HG03196 (cell line): ENCODE measurements around the gene GGT5.
"Not testable (repeated sequence)": the region's sequence is repeated elsewhere in the genome, so short reads cannot be mapped to it uniquely, and the experiment has no call there.

Experiments used
- ATAC-seq: cut with Tn5 transposase; IDR thresholded peaks from one replicate; pipeline ENCODE4 v1.9.1; 2021; ENCODE audit not compliant: unreplicated experiment

The GGT5 gene

GRCh38 chr22:24264329-24264896 is 19.5 kb upstream of the GGT5 start:
- ATAC-seq: not testable (repeated sequence)

GRCh38 chr22:24263479-24263878 is 18.6 kb upstream of the GGT5 start:
- not testable (repeated sequence) for ATAC-seq

GRCh38 chr22:24262185-24262749 is 17.4 kb upstream of the GGT5 start:
- ATAC-seq: not testable (repeated sequence)

GRCh38 chr22:24259459-24259858 is 14.6 kb upstream of the GGT5 start:
- ATAC-seq: not testable (repeated sequence)

GRCh38 chr22:24256736-24257135 is 11.9 kb upstream of the GGT5 start:
- not testable (repeated sequence) for ATAC-seq

GRCh38 chr22:24256136-24256535 is 11.3 kb upstream of the GGT5 start:
- ATAC-seq: not testable (repeated sequence)

- ATAC-seq: not testable (repeated sequence)
Observed at GRCh38 chr22:24253126-24253525, 8.2 kb upstream of the GGT5 start.

GRCh38 chr22:24251286-24251685 is 6.4 kb upstream of the GGT5 start:
- ATAC-seq: not testable (repeated sequence)

GRCh38 chr22:24249413-24249812 is 4.5 kb upstream of the GGT5 start:
- not testable (repeated sequence) for ATAC-seq

- ATAC-seq: not testable (repeated sequence)
Observed at GRCh38 chr22:24248611-24249010, 3.7 kb upstream of the GGT5 start.

- ATAC-seq: no peak
Observed at GRCh38 chr22:24247564-24248344, 2.9 kb upstream of the GGT5 start.

GRCh38 chr22:24247011-24247507 is 2.2 kb upstream of the GGT5 start:
- no peak for ATAC-seq

- ATAC-seq: not testable (repeated sequence)
Observed at GRCh38 chr22:24245584-24246561, 991 bp upstream of the GGT5 start.

GRCh38 chr22:24244144-24244787 is 616 bp downstream of the GGT5 start:
- no peak for ATAC-seq

GRCh38 chr22:24243417-24243816 is 1.5 kb downstream of the GGT5 start:
- not testable (repeated sequence) for ATAC-seq

GRCh38 chr22:24240985-24241692 is 3.7 kb downstream of the GGT5 start:
- not testable (repeated sequence) for ATAC-seq

GRCh38 chr22:24240381-24240780 is 4.5 kb downstream of the GGT5 start:
- ATAC-seq: no peak

- ATAC-seq: not testable (repeated sequence)
Observed at GRCh38 chr22:24238101-24238694, 6.7 kb downstream of the GGT5 start.

GRCh38 chr22:24236656-24237055 is 8.2 kb downstream of the GGT5 start:
- ATAC-seq: no peak
